GM12878 (cell line): Measurements from ENCODE around the gene DNAJC4. TPM values are rescaled to one million over a fixed set of nuclear protein-coding genes. Genes with fewer than 3 reads are reported as not detected.

Experiments
- BCL11A ChIP-seq: IDR thresholded peaks from 2 replicates; pipeline ENCODE4 v1.6.1; 2011; ENCODE audit warnings: low read depth, low read length
- CBFB ChIP-seq: IDR thresholded peaks from 2 replicates; pipeline ENCODE4 v1.6.1; 2016; ENCODE audit warnings: antibody characterized with exemption, low read depth
- CHD1 ChIP-seq: IDR thresholded peaks from 2 replicates; pipeline ENCODE4 v1.6.1; 2012; ENCODE audit warnings: low read depth, low read length, improper control_type of control experiment
- CHD2 ChIP-seq: IDR thresholded peaks from 2 replicates; pipeline ENCODE4 v1.6.1; 2011; ENCODE audit warnings: low read depth, low read length, improper control_type of control experiment, borderline replicate concordance
- ESRRA ChIP-seq: IDR thresholded peaks from 2 replicates; pipeline ENCODE4 v1.6.1; 2012; ENCODE audit warnings: mild to moderate bottlenecking, low read length, improper control_type of control experiment
- IKZF2 ChIP-seq, 2 experiments: fragments of 450-650 bp; IDR thresholded peaks; 2 replicates each; pipeline ENCODE4 v1.6.1; 2017; ENCODE audit warnings: mild to moderate bottlenecking in 2 of 2, moderate library complexity in 2 of 2
- JUNB ChIP-seq: IDR thresholded peaks from 2 replicates; pipeline ENCODE4 v1.6.1; 2016; ENCODE audit warnings: antibody characterized with exemption, mild to moderate bottlenecking
- KLF5 ChIP-seq: fragments of 450-650 bp; IDR thresholded peaks from 2 replicates; pipeline ENCODE4 v1.6.1; 2014; ENCODE audit warnings: mild to moderate bottlenecking; ENCODE audit not compliant: partially characterized antibody
- MYB ChIP-seq: fragments of 150-350 bp; IDR thresholded peaks from 2 replicates; pipeline ENCODE4 v1.6.1; 2014; ENCODE audit warnings: mild to moderate bottlenecking, low read depth, low read length, borderline replicate concordance
- MYC ChIP-seq: IDR thresholded peaks from 2 replicates; pipeline ENCODE4 v1.6.1; 2011; ENCODE audit warnings: mild to moderate bottlenecking, low read length, moderate library complexity, inconsistent platforms; ENCODE audit not compliant: insufficient read depth, insufficient replicate concordance, insufficient read length, severe bottlenecking
- NRF1 ChIP-seq: conservative IDR thresholded peaks from 2 replicates; pipeline ENCODE4 v1.6.1; 2011; ENCODE audit warnings: mild to moderate bottlenecking, low read depth, low read length, improper control_type of control experiment
- POLR2A ChIP-seq: IDR thresholded peaks from 2 replicates; pipeline ENCODE4 v1.6.1; 2011; ENCODE audit warnings: low read depth, mild to moderate bottlenecking, low read length
- POLR2AphosphoS2 ChIP-seq: IDR thresholded peaks from 2 replicates; pipeline ENCODE4 v1.6.1; 2011; ENCODE audit warnings: low read depth, mild to moderate bottlenecking, low read length, improper control_type of control experiment, moderate library complexity
- RAD21 ChIP-seq: IDR thresholded peaks from 2 replicates; pipeline ENCODE4 v1.6.1; 2011; ENCODE audit warnings: mild to moderate bottlenecking, low read depth, low read length, moderate library complexity; ENCODE audit not compliant: insufficient read depth
- SMAD5 ChIP-seq: IDR thresholded peaks from 2 replicates; pipeline ENCODE4 v1.6.1; 2016; ENCODE audit warnings: antibody characterized with exemption, low read depth
- SP1 ChIP-seq: IDR thresholded peaks from one replicate; pipeline ENCODE4 v1.6.1; 2011; ENCODE audit warnings: low read depth, low read length
- TBL1XR1 ChIP-seq: IDR thresholded peaks from 2 replicates; pipeline ENCODE4 v1.6.1; 2012; ENCODE audit warnings: low read depth, low read length, improper control_type of control experiment
- TCF12 ChIP-seq: IDR thresholded peaks from 2 replicates; pipeline ENCODE4 v1.6.1; 2011; ENCODE audit warnings: low read depth, mild to moderate bottlenecking, low read length
- TCF3 ChIP-seq: IDR thresholded peaks from 2 replicates; pipeline ENCODE4 v1.6.1; 2012; ENCODE audit warnings: low read depth, mild to moderate bottlenecking, low read length, borderline replicate concordance; ENCODE audit not compliant: insufficient read depth
- YY1 ChIP-seq: IDR thresholded peaks from 2 replicates; pipeline ENCODE4 v1.6.1; 2011; ENCODE audit warnings: low read depth, mild to moderate bottlenecking, low read length
- ZNF217 ChIP-seq: fragments of 450-650 bp; IDR thresholded peaks from 2 replicates; pipeline ENCODE4 v1.6.1; 2017; ENCODE audit warnings: antibody characterized with exemption, mild to moderate bottlenecking
- ZNF24 ChIP-seq: fragments of 450-650 bp; IDR thresholded peaks from 2 replicates; pipeline ENCODE4 v1.6.1; 2017; ENCODE audit warnings: antibody characterized with exemption, mild to moderate bottlenecking
- polyA plus RNA-seq, 11 experiments: library from polyadenylated mRNA; depleted of rRNA in 4 of 11; unstranded in 6 of 11; stranded (reverse) in 5 of 11; fragments of >200 nt; fragmentation: Nextera tagmentation in 4 of 11; fragmentation: Illumina TruSeq in 1 of 11; extraction: Ambion mirVana in 4 of 11; extraction: Trizol in 1 of 11; gene quantifications; 1 replicate in 1 of 11; 2 replicates in 10 of 11; pipeline versions ENCODE4 v1.2.1 to v1.2.3, GENCODE V29; 2011 to 2016; ENCODE audit warnings: inconsistent platforms in 2 of 11, missing spikeins in 2 of 11, low read depth in 1 of 11
- total RNA-seq, 4 experiments: library from RNA; depleted of rRNA in 3 of 4; stranded (reverse); fragments of >200 nt in 3 of 4; fragmentation: Illumina TruSeq in 1 of 4; extraction: Trizol in 1 of 4; gene quantifications; 2 replicates each; pipeline versions ENCODE4 v1.2.1 to v1.2.3, GENCODE V29; 2013 to 2021
- TF ChIP-seq, protein P1 (sequence below): fragments of 450-650 bp; IDR thresholded peaks from 2 replicates; pipeline ENCODE4 v1.6.1; 2018; ENCODE audit warnings: mild to moderate bottlenecking, low read depth, moderate library complexity; ENCODE audit not compliant: partially characterized antibody
- TF ChIP-seq, protein P2 (sequence below): IDR thresholded peaks from 2 replicates; pipeline ENCODE4 v1.6.1; 2011; ENCODE audit warnings: borderline replicate concordance, low read depth, mild to moderate bottlenecking, moderate library complexity, mixed read lengths, low read length; ENCODE audit not compliant: insufficient read depth; ENCODE audit errors: extremely low read length
- TF ChIP-seq, protein P3 (sequence below): fragments of 450-650 bp; IDR thresholded peaks from 2 replicates; pipeline ENCODE4 v1.6.1; 2016; ENCODE audit warnings: mild to moderate bottlenecking
- TF ChIP-seq, protein P4 (sequence below): fragments of 450-650 bp; IDR thresholded peaks from 2 replicates; pipeline ENCODE4 v1.6.1; 2016; ENCODE audit warnings: mild to moderate bottlenecking

DNAJC4 gene
- total and polyA plus RNA-seq, 10 of the 15 experiments (the other 5 are each of a cell fraction or from before 2014, with no cell fraction given) = 3.7 to 64.9 (median 30.1) TPM

DNA sequence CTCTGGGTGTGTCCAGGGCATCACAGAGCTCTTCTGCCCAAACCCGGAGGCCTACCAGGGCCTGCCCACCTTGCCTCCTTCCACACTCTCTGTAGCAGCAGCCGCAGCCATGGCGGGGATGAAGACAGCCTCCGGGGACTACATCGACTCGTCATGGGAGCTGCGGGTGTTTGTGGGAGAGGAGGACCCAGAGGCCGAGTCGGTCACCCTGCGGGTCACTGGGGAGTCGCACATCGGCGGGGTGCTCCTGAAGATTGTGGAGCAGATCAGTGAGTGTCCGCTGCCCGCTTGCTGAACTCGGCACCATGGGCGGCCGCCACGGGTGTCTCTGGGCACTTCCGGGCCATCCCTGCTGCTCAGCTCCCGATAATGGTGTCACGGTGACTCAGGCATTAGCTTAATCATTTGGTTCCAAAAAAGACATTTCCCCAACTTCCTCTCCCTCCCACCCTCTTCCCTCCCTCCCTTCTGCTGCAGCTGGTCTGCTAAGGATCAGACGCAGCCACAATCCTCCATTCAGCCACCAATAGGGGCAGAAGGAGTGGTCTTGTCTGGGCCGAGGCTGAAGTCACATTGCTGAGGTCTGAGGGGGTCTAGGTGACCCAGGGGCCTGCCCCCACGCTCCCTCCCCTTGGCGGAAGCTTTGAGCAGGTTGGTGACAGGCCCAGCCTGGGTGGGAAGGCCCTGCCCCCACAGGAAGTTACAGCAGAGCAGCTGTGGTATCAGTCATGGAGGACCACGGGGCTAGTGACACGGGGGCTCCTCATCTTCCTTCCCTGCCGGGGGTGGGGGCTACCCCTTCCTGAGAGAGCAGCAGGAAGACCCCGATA lies 22.9 kb upstream of the DNAJC4 start (continued):
- TF ChIP-seq, protein P1, sequence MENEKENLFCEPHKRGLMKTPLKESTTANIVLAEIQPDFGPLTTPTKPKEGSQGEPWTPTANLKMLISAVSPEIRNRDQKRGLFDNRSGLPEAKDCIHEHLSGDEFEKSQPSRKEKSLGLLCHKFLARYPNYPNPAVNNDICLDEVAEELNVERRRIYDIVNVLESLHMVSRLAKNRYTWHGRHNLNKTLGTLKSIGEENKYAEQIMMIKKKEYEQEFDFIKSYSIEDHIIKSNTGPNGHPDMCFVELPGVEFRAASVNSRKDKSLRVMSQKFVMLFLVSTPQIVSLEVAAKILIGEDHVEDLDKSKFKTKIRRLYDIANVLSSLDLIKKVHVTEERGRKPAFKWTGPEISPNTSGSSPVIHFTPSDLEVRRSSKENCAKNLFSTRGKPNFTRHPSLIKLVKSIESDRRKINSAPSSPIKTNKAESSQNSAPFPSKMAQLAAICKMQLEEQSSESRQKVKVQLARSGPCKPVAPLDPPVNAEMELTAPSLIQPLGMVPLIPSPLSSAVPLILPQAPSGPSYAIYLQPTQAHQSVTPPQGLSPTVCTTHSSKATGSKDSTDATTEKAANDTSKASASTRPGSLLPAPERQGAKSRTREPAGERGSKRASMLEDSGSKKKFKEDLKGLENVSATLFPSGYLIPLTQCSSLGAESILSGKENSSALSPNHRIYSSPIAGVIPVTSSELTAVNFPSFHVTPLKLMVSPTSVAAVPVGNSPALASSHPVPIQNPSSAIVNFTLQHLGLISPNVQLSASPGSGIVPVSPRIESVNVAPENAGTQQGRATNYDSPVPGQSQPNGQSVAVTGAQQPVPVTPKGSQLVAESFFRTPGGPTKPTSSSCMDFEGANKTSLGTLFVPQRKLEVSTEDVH = no peak
- TF ChIP-seq YY1 (peak; percentile 85), SP1 (peak; percentile 72), KLF5 (no peak), MYC (peak; percentile 50), SMAD5 (peak; percentile 70), POLR2AphosphoS2 (peak; percentile 49), ESRRA (peak; percentile 48; the same call in 1 of the 2 replicates), TBL1XR1 (peak; percentile 44; the same call in 1 of the 2 replicates), TCF12 (peak; percentile 93), ZNF217 (no peak), BCL11A (no peak), RAD21 (no peak), CBFB (peak; percentile 68), IKZF2 (IDR thresholded peaks at IDR 0.05) (peak; percentile 57 to 79), TCF3 (peak; percentile 90), MYB (no peak), ZNF24 (no peak), NRF1 (no peak), POLR2A (peak; percentile 90), JUNB (no peak), CHD1 (0 out of 2 replicates have a peak, but pooled peaks have one; percentile 21), CHD2 (peak; percentile 92)
- TF ChIP-seq, protein P2, sequence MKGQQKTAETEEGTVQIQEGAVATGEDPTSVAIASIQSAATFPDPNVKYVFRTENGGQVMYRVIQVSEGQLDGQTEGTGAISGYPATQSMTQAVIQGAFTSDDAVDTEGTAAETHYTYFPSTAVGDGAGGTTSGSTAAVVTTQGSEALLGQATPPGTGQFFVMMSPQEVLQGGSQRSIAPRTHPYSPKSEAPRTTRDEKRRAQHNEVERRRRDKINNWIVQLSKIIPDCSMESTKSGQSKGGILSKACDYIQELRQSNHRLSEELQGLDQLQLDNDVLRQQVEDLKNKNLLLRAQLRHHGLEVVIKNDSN = no peak
- TF ChIP-seq, protein P3, sequence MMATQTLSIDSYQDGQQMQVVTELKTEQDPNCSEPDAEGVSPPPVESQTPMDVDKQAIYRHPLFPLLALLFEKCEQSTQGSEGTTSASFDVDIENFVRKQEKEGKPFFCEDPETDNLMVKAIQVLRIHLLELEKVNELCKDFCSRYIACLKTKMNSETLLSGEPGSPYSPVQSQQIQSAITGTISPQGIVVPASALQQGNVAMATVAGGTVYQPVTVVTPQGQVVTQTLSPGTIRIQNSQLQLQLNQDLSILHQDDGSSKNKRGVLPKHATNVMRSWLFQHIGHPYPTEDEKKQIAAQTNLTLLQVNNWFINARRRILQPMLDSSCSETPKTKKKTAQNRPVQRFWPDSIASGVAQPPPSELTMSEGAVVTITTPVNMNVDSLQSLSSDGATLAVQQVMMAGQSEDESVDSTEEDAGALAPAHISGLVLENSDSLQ = peak; percentile 81
- TF ChIP-seq, protein P4, sequence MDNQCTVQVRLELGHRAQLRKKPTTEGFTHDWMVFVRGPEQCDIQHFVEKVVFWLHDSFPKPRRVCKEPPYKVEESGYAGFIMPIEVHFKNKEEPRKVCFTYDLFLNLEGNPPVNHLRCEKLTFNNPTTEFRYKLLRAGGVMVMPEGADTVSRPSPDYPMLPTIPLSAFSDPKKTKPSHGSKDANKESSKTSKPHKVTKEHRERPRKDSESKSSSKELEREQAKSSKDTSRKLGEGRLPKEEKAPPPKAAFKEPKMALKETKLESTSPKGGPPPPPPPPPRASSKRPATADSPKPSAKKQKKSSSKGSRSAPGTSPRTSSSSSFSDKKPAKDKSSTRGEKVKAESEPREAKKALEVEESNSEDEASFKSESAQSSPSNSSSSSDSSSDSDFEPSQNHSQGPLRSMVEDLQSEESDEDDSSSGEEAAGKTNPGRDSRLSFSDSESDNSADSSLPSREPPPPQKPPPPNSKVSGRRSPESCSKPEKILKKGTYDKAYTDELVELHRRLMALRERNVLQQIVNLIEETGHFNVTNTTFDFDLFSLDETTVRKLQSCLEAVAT = 0 out of 2 replicates have a peak, but pooled peaks have one; percentile 50
